Stimulated activated CD4-positive, alpha-beta T cell treated with anti-CD3 and anti-CD28 coated beads, TNF-alpha, amount 100 ng/mL, for 1 hour (primary cell): Measurements from ENCODE around the gene TRIP13.

Source experiments
- DNase-seq, 3 donors: peaks; one replicate each; pipeline ENCODE4 v3.0.0-alpha.2; 2020; ENCODE audit warnings: low read depth in 3 of 3, low spot score in 1 of 3

Gene TRIP13

GRCh38 chr5:951940-952596 lies 59.4 kb downstream of the TRIP13 start:
- DNase-seq = no peak

- no peak for DNase-seq
Observed at GRCh38 chr5:952597-953271, 60.0 kb downstream of the TRIP13 start.

- no peak for DNase-seq
Observed at GRCh38 chr5:953535-954449, 61.1 kb downstream of the TRIP13 start.

GRCh38 chr5:955886-956761 lies 63.4 kb downstream of the TRIP13 start:
- DNase-seq = no peak

- no peak for DNase-seq
Observed at GRCh38 chr5:956941-957747, 64.5 kb downstream of the TRIP13 start.

- no peak for DNase-seq
Observed at GRCh38 chr5:957748-958485, 65.2 kb downstream of the TRIP13 start.

- DNase-seq = no peak
Observed at GRCh38 chr5:958701-959571, 66.3 kb downstream of the TRIP13 start.

GRCh38 chr5:959581-960531 lies 67.2 kb downstream of the TRIP13 start:
- DNase-seq = no peak

- no peak for DNase-seq
Observed at GRCh38 chr5:960551-960950, 67.9 kb downstream of the TRIP13 start.

- DNase-seq = no peak
Observed at GRCh38 chr5:961002-961710, 68.5 kb downstream of the TRIP13 start.

GRCh38 chr5:961711-962240 lies 69.1 kb downstream of the TRIP13 start:
- DNase-seq = no peak

- DNase-seq = no peak
Observed at GRCh38 chr5:962386-962785, 69.7 kb downstream of the TRIP13 start.

- DNase-seq = no peak
Observed at GRCh38 chr5:962801-963200, 70.1 kb downstream of the TRIP13 start.

- DNase-seq = no peak
Observed at GRCh38 chr5:963310-963672, 70.6 kb downstream of the TRIP13 start.

- DNase-seq = no peak
Observed at GRCh38 chr5:963673-964531, 71.2 kb downstream of the TRIP13 start.

- no peak for DNase-seq
Observed at GRCh38 chr5:964821-965220, 72.1 kb downstream of the TRIP13 start.
